ENCODE data around the gene VMP1. TPM values are rescaled to one million over a fixed set of nuclear protein-coding genes. Genes with fewer than 3 reads are reported as not detected.
A peak's percentile ranks its signal among the peaks of the same experiment; 100 is the strongest.
"Not testable (repeated sequence)": the region's sequence is repeated elsewhere in the genome, so short reads cannot be mapped to it uniquely, and the experiment has no call there.

The VMP1 gene
- total RNA-seq, 1 experiment from 2014 or later, result 281 TPM

DNA sequence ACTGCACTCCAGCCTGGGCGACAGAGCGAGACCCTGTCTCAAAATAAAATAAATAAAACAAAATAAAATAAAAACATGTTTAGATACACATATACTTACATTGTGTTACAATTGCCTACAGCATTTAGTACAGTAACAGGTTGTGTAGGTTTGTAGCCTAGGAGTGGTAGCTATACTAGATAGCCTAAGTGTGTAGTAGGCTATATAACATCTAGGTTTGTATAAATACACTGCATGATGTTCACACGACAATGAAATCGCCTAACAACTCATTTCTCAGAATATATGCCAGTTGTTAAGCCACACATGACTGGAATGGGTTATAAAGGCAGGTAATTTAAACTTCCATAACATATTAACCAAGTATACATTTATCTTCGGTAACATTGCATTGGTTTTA, 94.7 kb downstream of the VMP1 start:
- in situ Hi-C loops (cut with HindIII; ENCODE audit: low pct_unique_long_range_greater_than_20kb, low sequenced_read_pairs) (no loop called here), intact Hi-C loops (cut with micrococcal nuclease; ENCODE audit: unreplicated experiment) (no loop called here)
- Histone ChIP-seq H3K27me3 (ENCODE audit: control insufficient read depth, insufficient read depth, low read length) (no peaks in the 10 kb centered on the region), H3K9me3 (ENCODE audit: control insufficient read depth, insufficient read depth, low read depth, low read length) (no peaks in the 10 kb centered on the region), H3K27ac (ENCODE audit: low read length) (peak overlapping the region; percentile 99), H3K4me3 (ENCODE audit: low read depth in 2 of 2, low read length in 2 of 2) (no peak overlapping the region), H3K36me3 (ENCODE audit: control insufficient read depth, insufficient read depth, low read length) (no peaks in the 10 kb centered on the region), H3K4me1 (ENCODE audit: control insufficient read depth, insufficient read depth, low read length) (peaks cover 38% of the 10 kb centered on the region)
- TF ChIP-seq SIN3A (IDR thresholded peaks at IDR 0.05; ENCODE audit: borderline replicate concordance, insufficient read depth, low read depth, low read length) (no peak), CTCF (IDR thresholded peaks at IDR 0.05) (no peak), TCF7L2 (IDR thresholded peaks at IDR 0.05; ENCODE audit: low read depth, low read length) (no peak), POLR2AphosphoS5 (IDR thresholded peaks at IDR 0.05; ENCODE audit: low read depth, low read length) (no peak)
- TF ChIP-seq, protein P1, sequence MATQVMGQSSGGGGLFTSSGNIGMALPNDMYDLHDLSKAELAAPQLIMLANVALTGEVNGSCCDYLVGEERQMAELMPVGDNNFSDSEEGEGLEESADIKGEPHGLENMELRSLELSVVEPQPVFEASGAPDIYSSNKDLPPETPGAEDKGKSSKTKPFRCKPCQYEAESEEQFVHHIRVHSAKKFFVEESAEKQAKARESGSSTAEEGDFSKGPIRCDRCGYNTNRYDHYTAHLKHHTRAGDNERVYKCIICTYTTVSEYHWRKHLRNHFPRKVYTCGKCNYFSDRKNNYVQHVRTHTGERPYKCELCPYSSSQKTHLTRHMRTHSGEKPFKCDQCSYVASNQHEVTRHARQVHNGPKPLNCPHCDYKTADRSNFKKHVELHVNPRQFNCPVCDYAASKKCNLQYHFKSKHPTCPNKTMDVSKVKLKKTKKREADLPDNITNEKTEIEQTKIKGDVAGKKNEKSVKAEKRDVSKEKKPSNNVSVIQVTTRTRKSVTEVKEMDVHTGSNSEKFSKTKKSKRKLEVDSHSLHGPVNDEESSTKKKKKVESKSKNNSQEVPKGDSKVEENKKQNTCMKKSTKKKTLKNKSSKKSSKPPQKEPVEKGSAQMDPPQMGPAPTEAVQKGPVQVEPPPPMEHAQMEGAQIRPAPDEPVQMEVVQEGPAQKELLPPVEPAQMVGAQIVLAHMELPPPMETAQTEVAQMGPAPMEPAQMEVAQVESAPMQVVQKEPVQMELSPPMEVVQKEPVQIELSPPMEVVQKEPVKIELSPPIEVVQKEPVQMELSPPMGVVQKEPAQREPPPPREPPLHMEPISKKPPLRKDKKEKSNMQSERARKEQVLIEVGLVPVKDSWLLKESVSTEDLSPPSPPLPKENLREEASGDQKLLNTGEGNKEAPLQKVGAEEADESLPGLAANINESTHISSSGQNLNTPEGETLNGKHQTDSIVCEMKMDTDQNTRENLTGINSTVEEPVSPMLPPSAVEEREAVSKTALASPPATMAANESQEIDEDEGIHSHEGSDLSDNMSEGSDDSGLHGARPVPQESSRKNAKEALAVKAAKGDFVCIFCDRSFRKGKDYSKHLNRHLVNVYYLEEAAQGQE (IDR thresholded peaks at IDR 0.05; ENCODE audit: insufficient read depth in 1 of 2, low read depth in 2 of 2, low read length in 1 of 2), result no peak
- no TSS peak for BruUV-seq (replicated peaks)
- POLR2A ChIA-PET, result interaction anchor here (0.6 kb wide), 1 partner anchor 33 kb away, joined by 10 read pairs; no protein-coding TSS in a partner anchor
- DNase-seq (ENCODE audit: low read depth, low spot score), result no peak
- CTCF ChIA-PET, result no interaction called here
- peak; percentile 52; the same call in 1 of the 2 replicates for ATAC-seq

- POLR2A ChIA-PET, result interaction anchor here (0.7 to 1.7 kb wide), 5 partner anchors 19 to 39 kb away, joined by 3 to 9 read pairs (median 7); no protein-coding TSS in a partner anchor
- H3K4me3 ChIP-seq (ENCODE audit: low read depth in 2 of 2, low read length in 2 of 2), result no peak overlapping the region
- DNase-seq (ENCODE audit: low read depth, low spot score) (no peak), ATAC-seq (no peak)
- no peaks in the 10 kb centered on the region for H3K9me3 ChIP-seq (ENCODE audit: control insufficient read depth, insufficient read depth, low read depth, low read length)
- CTCF ChIA-PET, result interaction anchor here (0.6 kb wide), 1 partner anchor 155 kb away, joined by 3 read pairs; no protein-coding TSS in a partner anchor
- no peaks in the 10 kb centered on the region for H3K27me3 ChIP-seq (ENCODE audit: control insufficient read depth, insufficient read depth, low read length)
- intact Hi-C loops (cut with micrococcal nuclease; ENCODE audit: unreplicated experiment) (no loop called here), in situ Hi-C loops (cut with HindIII; ENCODE audit: low pct_unique_long_range_greater_than_20kb, low sequenced_read_pairs) (no loop called here)
- BruUV-seq (replicated peaks), result no TSS peak
- TF ChIP-seq SIN3A (IDR thresholded peaks at IDR 0.05; ENCODE audit: borderline replicate concordance, insufficient read depth, low read depth, low read length) (no peak), CTCF (IDR thresholded peaks at IDR 0.05) (no peak), POLR2AphosphoS5 (IDR thresholded peaks at IDR 0.05; ENCODE audit: low read depth, low read length) (no peak), TCF7L2 (IDR thresholded peaks at IDR 0.05; ENCODE audit: low read depth, low read length) (no peak)
- TF ChIP-seq, protein P1 (IDR thresholded peaks at IDR 0.05; ENCODE audit: insufficient read depth in 1 of 2, low read depth in 2 of 2, low read length in 1 of 2), result no peak
- peak overlapping the region; percentile 99 for H3K27ac ChIP-seq (ENCODE audit: low read length)
- peaks cover 36% of the 10 kb centered on the region for H3K4me1 ChIP-seq (ENCODE audit: control insufficient read depth, insufficient read depth, low read length)
- no peaks in the 10 kb centered on the region for H3K36me3 ChIP-seq (ENCODE audit: control insufficient read depth, insufficient read depth, low read length)
Observed at GRCh38 chr17:59804901-59805465, 97.5 kb downstream of the VMP1 start.

GRCh38 chr17:59806322-59806721, 98.9 kb downstream of the VMP1 start:
- H3K4me3 ChIP-seq (ENCODE audit: low read depth in 2 of 2, low read length in 2 of 2); ATAC-seq; H3K9me3 ChIP-seq (ENCODE audit: control insufficient read depth, insufficient read depth, low read depth, low read length); H3K36me3 ChIP-seq (ENCODE audit: control insufficient read depth, insufficient read depth, low read length); intact Hi-C loops (cut with micrococcal nuclease; ENCODE audit: unreplicated experiment); DNase-seq (ENCODE audit: low read depth, low spot score); in situ Hi-C loops (cut with HindIII; ENCODE audit: low pct_unique_long_range_greater_than_20kb, low sequenced_read_pairs); POLR2A ChIA-PET; BruUV-seq (replicated peaks); H3K27me3 ChIP-seq (ENCODE audit: control insufficient read depth, insufficient read depth, low read length): not testable (repeated sequence)
- H3K4me1 ChIP-seq (ENCODE audit: control insufficient read depth, insufficient read depth, low read length), result peaks cover 34% of the 10 kb centered on the region
- peak overlapping the region; percentile 99 for H3K27ac ChIP-seq (ENCODE audit: low read length)
- CTCF ChIA-PET, result interaction anchor here (0.7 kb wide), 1 partner anchor 33 kb away, joined by 7 read pairs; no protein-coding TSS in a partner anchor
